GM12878 (cell line): ENCODE data around the gene EEF1AKMT3. TPM values are rescaled to one million over a fixed set of nuclear protein-coding genes. Genes with fewer than 3 reads are reported as not detected.

Experiments
- ATAC-seq: fragments of 200-7000 bp; cut with Tn5 transposase; 3 replicates; pipeline ENCODE4 v1.9.1; 2020; ENCODE audit warnings: mild to moderate bottlenecking, moderate library complexity
- BruUV-seq: library from RNA; stranded (reverse); fragments of 400-500 nt; replicated peaks from 2 replicates; lab custom pipeline; 2021; lab: Mats Ljungman, UMichigan
- CTCF ChIA-PET: fragments of 300-600 bp; sonication (Branson Sonifier 250); formaldehyde crosslinking; extraction: SDS; loops from one replicate; lab custom pipeline; 2021; ENCODE audit warnings: inconsistent platforms; lab: Yijun Ruan, JAX
- POLR2A ChIA-PET: fragments of 350-600 bp; formaldehyde crosslinking; extraction: SDS; loops from one replicate; lab custom pipeline; 2021; ENCODE audit warnings: inconsistent platforms; lab: Charles Lee
- RAD21 ChIA-PET: fragments of 300-600 bp; sonication (Branson Sonifier 250); formaldehyde crosslinking; loops from one replicate; lab custom pipeline; 2023; ENCODE audit warnings: antibody characterized with exemption; ENCODE audit not compliant: unreplicated experiment; lab: Charles Lee
- SMC1A ChIA-PET: fragments of 300-600 bp; sonication (Branson Sonifier 250); formaldehyde crosslinking; loops from one replicate; lab custom pipeline; 2023; ENCODE audit not compliant: unreplicated experiment, uncharacterized antibody; lab: Charles Lee
- DNase-seq: peaks from one replicate; pipeline ENCODE4 v3.0.0-alpha.2; 2011; ENCODE audit warnings: low read depth, low spot score
- FAIRE-seq: peaks from 3 replicates; lab custom pipeline; 2011; peaks lifted over from hg19 to GRCh38; lab: Jason Lieb, UNC
- H2AFZ ChIP-seq: 2 replicates; pipeline ENCODE4 v1.6.0; 2011; ENCODE audit warnings: low read depth, low read length, control low read depth; ENCODE audit not compliant: control insufficient read depth
- H3K27ac ChIP-seq: 2 replicates; pipeline ENCODE4 v1.5.1; 2011; ENCODE audit warnings: control low read depth; ENCODE audit not compliant: control insufficient read depth, insufficient read depth
- H3K27me3 ChIP-seq, 2 experiments: replicated peaks in 1 of 2; 2 replicates each; pipeline versions ENCODE4 v1.6.0 to v1.6.1; 2011; ENCODE audit warnings: low read length in 1 of 2; ENCODE audit not compliant: control insufficient read depth in 2 of 2, insufficient read depth in 2 of 2
- H3K36me3 ChIP-seq, 2 experiments: 2 replicates each; pipeline ENCODE4 v1.5.1; 2011; ENCODE audit warnings: low read length in 1 of 2; ENCODE audit not compliant: control insufficient read depth in 2 of 2, insufficient read depth in 2 of 2
- H3K4me1 ChIP-seq: 2 replicates; pipeline ENCODE4 v1.6.1; 2011; ENCODE audit warnings: mild to moderate bottlenecking, low read length, moderate library complexity, mixed read lengths; ENCODE audit not compliant: control insufficient read depth, insufficient read depth
- H3K4me2 ChIP-seq: 2 replicates; pipeline ENCODE4 v1.6.0; 2011; ENCODE audit warnings: control low read depth; ENCODE audit not compliant: control insufficient read depth, insufficient read depth
- H3K4me3 ChIP-seq: fragments of 200-600 bp; sonication (generic); 2 replicates; pipeline ENCODE4 v1.5.1; 2016
- H3K79me2 ChIP-seq: 2 replicates; pipeline ENCODE4 v1.6.0; 2011; ENCODE audit warnings: low read length; ENCODE audit not compliant: control insufficient read depth, insufficient read depth
- H3K9ac ChIP-seq: 2 replicates; pipeline ENCODE4 v1.8.0; 2011; ENCODE audit warnings: low read length, control low read depth, mixed read lengths; ENCODE audit not compliant: control insufficient read depth, insufficient read depth
- H3K9me3 ChIP-seq: replicated peaks from 3 replicates; pipeline ENCODE4 v1.5.1; 2011; ENCODE audit warnings: mild to moderate bottlenecking, low read length; ENCODE audit not compliant: control insufficient read depth, insufficient read depth
- H4K20me1 ChIP-seq: 2 replicates; pipeline ENCODE4 v1.6.0; 2011; ENCODE audit not compliant: control insufficient read depth, insufficient read depth
- CREM ChIP-seq: IDR thresholded peaks from 2 replicates; pipeline ENCODE4 v1.6.1; 2014; ENCODE audit warnings: antibody characterized with exemption, low read depth
- PBX3 ChIP-seq: IDR thresholded peaks from 2 replicates; pipeline ENCODE4 v1.6.1; 2011; ENCODE audit warnings: mild to moderate bottlenecking, low read depth, low read length, moderate library complexity; ENCODE audit not compliant: insufficient replicate concordance
- REST ChIP-seq: IDR thresholded peaks from 2 replicates; pipeline ENCODE4 v1.6.1; 2012; ENCODE audit warnings: mild to moderate bottlenecking, low read depth, low read length
- WGBS: methylation state at CpG from one replicate; pipeline ENCODE4 v1.1.6; 2016; ENCODE audit warnings: low lambda C conversion rate; ENCODE audit not compliant: insufficient replicate concordance, insufficient coverage; ENCODE audit errors: missing lambda C conversion rate; 5-methylcytosine and 5-hydroxymethylcytosine counted together
- in situ Hi-C: fragments of 300-500 bp; cut with MboI; formaldehyde crosslinking; loops from 9 replicates; pipeline ENCODE4 v1.14.3; 2018; ENCODE audit warnings: mixed read lengths
- intact Hi-C: fragments of 100-400 bp; cut with micrococcal nuclease; formaldehyde crosslinking; loops from one replicate; pipeline ENCODE4 v1.14.2; 2022; ENCODE audit not compliant: unreplicated experiment
- polyA plus RNA-seq, 11 experiments: library from polyadenylated mRNA; depleted of rRNA in 4 of 11; unstranded in 6 of 11; stranded (reverse) in 5 of 11; fragments of >200 nt; fragmentation: Nextera tagmentation in 4 of 11; fragmentation: Illumina TruSeq in 1 of 11; extraction: Ambion mirVana in 4 of 11; extraction: Trizol in 1 of 11; gene quantifications; 1 replicate in 1 of 11; 2 replicates in 10 of 11; pipeline versions ENCODE4 v1.2.1 to v1.2.3, GENCODE V29; 2011 to 2016; ENCODE audit warnings: inconsistent platforms in 2 of 11, missing spikeins in 2 of 11, low read depth in 1 of 11
- total RNA-seq, 4 experiments: library from RNA; depleted of rRNA in 3 of 4; stranded (reverse); fragments of >200 nt in 3 of 4; fragmentation: Illumina TruSeq in 1 of 4; extraction: Trizol in 1 of 4; gene quantifications; 2 replicates each; pipeline versions ENCODE4 v1.2.1 to v1.2.3, GENCODE V29; 2013 to 2021

Gene EEF1AKMT3
- total and polyA plus RNA-seq, 10 of the 15 experiments (the other 5 are each of a cell fraction or from before 2014, with no cell fraction given), result 1.2 to 8.2 (median 3.5) TPM

- no peak for ATAC-seq
- RAD21 ChIA-PET, result interaction anchor here (1.5 kb wide), 1 partner anchor 177 kb away, joined by 4 read pairs; no protein-coding TSS in a partner anchor
- Histone ChIP-seq H2AFZ (no peak overlapping the region), H3K36me3 (peaks cover 0 to 3% of the 10 kb centered on the region in 2 experiments; a peak in 2 of 4 replicates), H3K9me3 (no peaks in the 10 kb centered on the region; the same call in 2 of the 3 replicates), H3K27ac (no peak overlapping the region), H3K4me2 (no peak overlapping the region), H3K27me3 (peaks cover 4 to 12% of the 10 kb centered on the region in 2 experiments; a peak in 2 of 4 replicates), H3K79me2 (no peaks in the 10 kb centered on the region), H3K9ac (no peak overlapping the region), H3K4me3 (no peak overlapping the region), H3K4me1 (peaks cover 17% of the 10 kb centered on the region; the same call in 1 of the 2 replicates), H4K20me1 (no peaks in the 10 kb centered on the region; the same call in 1 of the 2 replicates)
- no TSS peak for BruUV-seq
- 85% methylated on average over 3 of the region's 3 CpGs for WGBS
- SMC1A ChIA-PET, result interaction anchor here (1.0 kb wide), 1 partner anchor 13 kb away, joined by 3 read pairs; no protein-coding TSS in a partner anchor
- DNase-seq, result no peak
- intact Hi-C loops, result no loop called here
- TF ChIP-seq CREM (no peak), REST (peak; percentile 87), PBX3 (no peak)
- POLR2A ChIA-PET, result no interaction called here
- in situ Hi-C loops, result no loop called here
- FAIRE-seq, result no peak
- CTCF ChIA-PET, result interaction anchor here (0.5 to 2.0 kb wide), 5 partner anchors 12 to 173 kb away, joined by 3 to 9 read pairs (median 5); partner anchors contain the start of genes AVIL, EEF1AKMT3 and METTL1
These were observed 11.9 kb upstream of the EEF1AKMT3 start for GRCh38 chr12:57760347-57760982.
